ENCODE data around the gene PSD.

PSD gene

GRCh38 chr10:102418622-102419268, at the start of gene PSD:
Gene PSD, minus strand, starts transcription at chr10:102418785. Its CDS starts 1,747 bp downstream, at chr10:102417038.
- Histone ChIP-seq H3K4me3 (ENCODE audit: low read depth in 1 of 5, low read length in 5 of 5) (peak within 1 kb of the TSS; percentile 77 to 98 (median 95)), H3K27me3 (ENCODE audit: control insufficient read depth in 5 of 5, insufficient read depth in 4 of 5, low read length in 5 of 5) (peaks cover 20 to 35% (median 30%) of the 10 kb centered on the region in 5 donors), H3K27ac (ENCODE audit: low read depth, low read length) (no peak within 1 kb of the TSS), H3K9me3 (ENCODE audit: control insufficient read depth in 5 of 5, low read length in 5 of 5) (no peaks in the 10 kb centered on the region), H3K9ac (ENCODE audit: low read length in 5 of 5) (no peak within 1 kb of the TSS), H3K4me1 (ENCODE audit: control insufficient read depth in 5 of 5, insufficient read depth in 5 of 5, low read length in 5 of 5) (peaks cover 3 to 45% (median 41%) of the 10 kb centered on the region in 5 donors), H3K36me3 (ENCODE audit: control insufficient read depth in 5 of 5, insufficient read depth in 5 of 5, low read length in 5 of 5) (peaks cover 0 to 8% (median 5%) of the 10 kb centered on the region in 5 donors)

- H3K27me3 ChIP-seq (ENCODE audit: control insufficient read depth in 5 of 5, insufficient read depth in 4 of 5, low read length in 5 of 5), result no peaks in the 10 kb centered on the region
- no peak overlapping the region for H3K9ac ChIP-seq (ENCODE audit: low read length in 5 of 5)
- H3K9me3 ChIP-seq (ENCODE audit: control insufficient read depth in 5 of 5, low read length in 5 of 5), result no peaks in the 10 kb centered on the region
- H3K27ac ChIP-seq (ENCODE audit: low read depth, low read length), result no peak overlapping the region
- no peak overlapping the region for H3K4me3 ChIP-seq (ENCODE audit: low read depth in 1 of 5, low read length in 5 of 5)
- peaks cover 0 to 16% (median 6%) of the 10 kb centered on the region in 5 donors for H3K4me1 ChIP-seq (ENCODE audit: control insufficient read depth in 5 of 5, insufficient read depth in 5 of 5, low read length in 5 of 5)
- H3K36me3 ChIP-seq (ENCODE audit: control insufficient read depth in 5 of 5, insufficient read depth in 5 of 5, low read length in 5 of 5), result no peaks in the 10 kb centered on the region
These were observed 49.4 kb upstream of the PSD start for GRCh38 chr10:102467971-102468438.

DNA sequence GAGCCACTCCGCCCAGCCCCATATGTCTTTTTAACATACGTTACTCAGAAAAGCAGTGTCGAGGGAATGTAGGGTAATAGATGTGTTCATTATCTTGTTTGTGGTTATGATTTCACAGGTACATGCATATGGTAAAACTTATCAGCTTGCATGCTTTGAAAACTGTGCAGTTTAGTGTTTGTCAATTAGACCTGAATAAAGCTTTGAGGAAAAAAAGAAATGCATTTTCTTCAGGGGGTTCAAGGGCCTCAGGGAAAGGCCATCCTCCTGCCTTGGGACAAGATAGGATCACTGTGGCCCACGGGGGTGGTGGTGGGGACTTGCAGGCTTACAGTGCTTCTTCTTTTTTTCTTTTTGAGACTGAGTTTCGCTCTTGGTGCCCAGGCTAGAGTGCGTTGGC, 48.7 kb upstream of the PSD start:
- Histone ChIP-seq H3K36me3 (ENCODE audit: control insufficient read depth in 5 of 5, insufficient read depth in 5 of 5, low read length in 5 of 5) (no peaks in the 10 kb centered on the region), H3K4me1 (ENCODE audit: control insufficient read depth in 5 of 5, insufficient read depth in 5 of 5, low read length in 5 of 5) (peaks cover 0 to 23% (median 12%) of the 10 kb centered on the region in 5 donors), H3K27ac (ENCODE audit: low read depth, low read length) (no peak overlapping the region), H3K27me3 (ENCODE audit: control insufficient read depth in 5 of 5, insufficient read depth in 4 of 5, low read length in 5 of 5) (no peaks in the 10 kb centered on the region), H3K4me3 (ENCODE audit: low read depth in 1 of 5, low read length in 5 of 5) (no peak overlapping the region), H3K9me3 (ENCODE audit: control insufficient read depth in 5 of 5, low read length in 5 of 5) (no peaks in the 10 kb centered on the region), H3K9ac (ENCODE audit: low read length in 5 of 5) (no peak overlapping the region)

DNA sequence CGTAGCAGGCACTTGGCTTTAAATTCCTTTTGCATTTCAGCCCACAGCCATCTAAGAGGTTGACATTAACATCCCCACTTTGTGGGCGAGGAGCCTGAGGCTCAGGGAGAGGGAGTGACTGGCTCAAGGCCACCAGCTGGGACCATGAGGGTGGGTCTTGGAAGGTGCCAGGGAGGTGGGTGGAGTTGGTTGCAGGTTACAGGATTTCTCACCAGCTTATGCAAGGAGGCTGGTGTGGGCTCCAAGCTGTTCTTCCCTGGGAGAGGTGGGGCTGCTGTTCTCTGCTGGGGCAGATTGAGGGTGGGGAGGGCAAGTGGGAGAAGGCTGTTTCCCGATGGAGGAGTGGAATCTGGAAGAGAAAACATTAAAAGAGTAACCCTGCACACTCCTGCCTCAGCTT, 46.9 kb upstream of the PSD start:
- no peak overlapping the region for H3K9ac ChIP-seq (ENCODE audit: low read length in 5 of 5)
- no peaks in the 10 kb centered on the region for H3K36me3 ChIP-seq (ENCODE audit: control insufficient read depth in 5 of 5, insufficient read depth in 5 of 5, low read length in 5 of 5)
- H3K27ac ChIP-seq (ENCODE audit: low read depth, low read length), result no peak overlapping the region
- no peak overlapping the region for H3K4me3 ChIP-seq (ENCODE audit: low read depth in 1 of 5, low read length in 5 of 5)
- no peaks in the 10 kb centered on the region for H3K27me3 ChIP-seq (ENCODE audit: control insufficient read depth in 5 of 5, insufficient read depth in 4 of 5, low read length in 5 of 5)
- H3K4me1 ChIP-seq (ENCODE audit: control insufficient read depth in 5 of 5, insufficient read depth in 5 of 5, low read length in 5 of 5), result peaks cover 0 to 40% (median 27%) of the 10 kb centered on the region in 5 donors
- no peaks in the 10 kb centered on the region for H3K9me3 ChIP-seq (ENCODE audit: control insufficient read depth in 5 of 5, low read length in 5 of 5)

GRCh38 chr10:102463983-102464382, 45.4 kb upstream of the PSD start:
- no peak overlapping the region for H3K9ac ChIP-seq (ENCODE audit: low read length in 5 of 5)
- H3K27ac ChIP-seq (ENCODE audit: low read depth, low read length), result no peak overlapping the region

DNA sequence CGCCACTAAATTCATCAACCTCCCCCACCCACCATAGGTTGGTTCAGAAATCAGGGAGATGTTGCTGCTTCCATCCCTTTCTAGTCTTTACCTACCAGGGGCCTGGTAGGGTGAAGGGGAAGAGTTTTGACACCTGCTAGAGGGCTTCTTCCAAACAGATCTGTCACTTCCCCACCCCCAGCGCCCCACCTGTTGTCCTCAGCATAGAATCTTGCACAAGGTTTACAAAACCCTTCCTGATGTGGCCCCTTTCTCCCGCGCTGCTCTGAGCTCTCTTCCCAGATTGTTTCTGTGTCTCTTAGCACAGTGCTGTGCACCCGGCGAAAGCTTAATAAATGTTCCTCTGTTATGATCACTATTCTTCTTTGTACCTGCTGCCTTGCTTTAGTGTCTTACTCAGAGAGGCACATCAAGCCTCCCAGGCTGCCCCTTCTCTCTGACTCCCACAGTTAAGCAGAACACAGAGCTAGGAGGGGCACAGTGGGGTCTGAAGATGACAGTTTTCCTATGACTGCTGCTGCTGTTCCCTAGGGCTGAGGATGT, 44.0 kb upstream of the PSD start:
- Histone ChIP-seq H3K27ac (ENCODE audit: low read depth, low read length) (no peak overlapping the region), H3K4me3 (ENCODE audit: low read depth in 1 of 5, low read length in 5 of 5) (peak overlapping the region in 1 of 5 donors; percentile 35), H3K36me3 (ENCODE audit: control insufficient read depth in 5 of 5, insufficient read depth in 5 of 5, low read length in 5 of 5) (no peaks in the 10 kb centered on the region), H3K9ac (ENCODE audit: low read length in 5 of 5) (peak overlapping the region in 1 of 5 donors; percentile 68), H3K4me1 (ENCODE audit: control insufficient read depth in 5 of 5, insufficient read depth in 5 of 5, low read length in 5 of 5) (peaks cover 0 to 29% (median 23%) of the 10 kb centered on the region in 5 donors), H3K9me3 (ENCODE audit: control insufficient read depth in 5 of 5, low read length in 5 of 5) (no peaks in the 10 kb centered on the region), H3K27me3 (ENCODE audit: control insufficient read depth in 5 of 5, insufficient read depth in 4 of 5, low read length in 5 of 5) (no peaks in the 10 kb centered on the region)

More at GRCh38 chr10:102463983-102464382, 45.4 kb upstream of the PSD start:
- H3K4me3 ChIP-seq (ENCODE audit: low read depth in 1 of 5, low read length in 5 of 5), result no peak overlapping the region
- H3K27me3 ChIP-seq (ENCODE audit: control insufficient read depth in 5 of 5, insufficient read depth in 4 of 5, low read length in 5 of 5), result no peaks in the 10 kb centered on the region
- no peaks in the 10 kb centered on the region for H3K9me3 ChIP-seq (ENCODE audit: control insufficient read depth in 5 of 5, low read length in 5 of 5)
- peaks cover 0 to 40% (median 27%) of the 10 kb centered on the region in 5 donors for H3K4me1 ChIP-seq (ENCODE audit: control insufficient read depth in 5 of 5, insufficient read depth in 5 of 5, low read length in 5 of 5)
- H3K36me3 ChIP-seq (ENCODE audit: control insufficient read depth in 5 of 5, insufficient read depth in 5 of 5, low read length in 5 of 5), result no peaks in the 10 kb centered on the region

GRCh38 chr10:102461187-102462054, 42.8 kb upstream of the PSD start:
- peak overlapping the region in 4 of 5 donors; percentile 56 to 79 (median 62) for H3K9ac ChIP-seq (ENCODE audit: low read length in 5 of 5)
- H3K27me3 ChIP-seq (ENCODE audit: control insufficient read depth in 5 of 5, insufficient read depth in 4 of 5, low read length in 5 of 5), result no peaks in the 10 kb centered on the region
- peaks cover 0 to 29% (median 23%) of the 10 kb centered on the region in 5 donors for H3K4me1 ChIP-seq (ENCODE audit: control insufficient read depth in 5 of 5, insufficient read depth in 5 of 5, low read length in 5 of 5)
- peak overlapping the region; percentile 63 to 80 (median 75) for H3K4me3 ChIP-seq (ENCODE audit: low read depth in 1 of 5, low read length in 5 of 5)
- H3K27ac ChIP-seq (ENCODE audit: low read depth, low read length), result no peak overlapping the region
- no peaks in the 10 kb centered on the region for H3K36me3 ChIP-seq (ENCODE audit: control insufficient read depth in 5 of 5, insufficient read depth in 5 of 5, low read length in 5 of 5)
- no peaks in the 10 kb centered on the region for H3K9me3 ChIP-seq (ENCODE audit: control insufficient read depth in 5 of 5, low read length in 5 of 5)

- no peak overlapping the region for H3K27ac ChIP-seq (ENCODE audit: low read depth, low read length)
- H3K27me3 ChIP-seq (ENCODE audit: control insufficient read depth in 5 of 5, insufficient read depth in 4 of 5, low read length in 5 of 5), result no peaks in the 10 kb centered on the region
- H3K9ac ChIP-seq (ENCODE audit: low read length in 5 of 5), result peak overlapping the region in 4 of 5 donors; percentile 56 to 79 (median 62)
- H3K9me3 ChIP-seq (ENCODE audit: control insufficient read depth in 5 of 5, low read length in 5 of 5), result no peaks in the 10 kb centered on the region
- H3K4me3 ChIP-seq (ENCODE audit: low read depth in 1 of 5, low read length in 5 of 5), result peak overlapping the region; percentile 63 to 80 (median 75)
- no peaks in the 10 kb centered on the region for H3K36me3 ChIP-seq (ENCODE audit: control insufficient read depth in 5 of 5, insufficient read depth in 5 of 5, low read length in 5 of 5)
- H3K4me1 ChIP-seq (ENCODE audit: control insufficient read depth in 5 of 5, insufficient read depth in 5 of 5, low read length in 5 of 5), result peaks cover 0 to 29% (median 23%) of the 10 kb centered on the region in 5 donors
These were observed 42.2 kb upstream of the PSD start for GRCh38 chr10:102460836-102461186.

GRCh38 chr10:102458656-102459055, 40.1 kb upstream of the PSD start:
- H3K36me3 ChIP-seq (ENCODE audit: control insufficient read depth in 5 of 5, insufficient read depth in 5 of 5, low read length in 5 of 5), result no peaks in the 10 kb centered on the region
- H3K4me1 ChIP-seq (ENCODE audit: control insufficient read depth in 5 of 5, insufficient read depth in 5 of 5, low read length in 5 of 5), result peaks cover 0 to 30% (median 23%) of the 10 kb centered on the region in 5 donors
- no peaks in the 10 kb centered on the region for H3K9me3 ChIP-seq (ENCODE audit: control insufficient read depth in 5 of 5, low read length in 5 of 5)
- H3K4me3 ChIP-seq (ENCODE audit: low read depth in 1 of 5, low read length in 5 of 5), result no peak overlapping the region
- no peak overlapping the region for H3K27ac ChIP-seq (ENCODE audit: low read depth, low read length)
- H3K27me3 ChIP-seq (ENCODE audit: control insufficient read depth in 5 of 5, insufficient read depth in 4 of 5, low read length in 5 of 5), result no peaks in the 10 kb centered on the region
- no peak overlapping the region for H3K9ac ChIP-seq (ENCODE audit: low read length in 5 of 5)
